ENCODE measurements around the gene C20orf173. TPM values are rescaled to one million over a fixed set of nuclear protein-coding genes. Genes with fewer than 3 reads are reported as not detected.

C20orf173 gene
- total and polyA plus RNA-seq, 7 donors, result not detected

DNA sequence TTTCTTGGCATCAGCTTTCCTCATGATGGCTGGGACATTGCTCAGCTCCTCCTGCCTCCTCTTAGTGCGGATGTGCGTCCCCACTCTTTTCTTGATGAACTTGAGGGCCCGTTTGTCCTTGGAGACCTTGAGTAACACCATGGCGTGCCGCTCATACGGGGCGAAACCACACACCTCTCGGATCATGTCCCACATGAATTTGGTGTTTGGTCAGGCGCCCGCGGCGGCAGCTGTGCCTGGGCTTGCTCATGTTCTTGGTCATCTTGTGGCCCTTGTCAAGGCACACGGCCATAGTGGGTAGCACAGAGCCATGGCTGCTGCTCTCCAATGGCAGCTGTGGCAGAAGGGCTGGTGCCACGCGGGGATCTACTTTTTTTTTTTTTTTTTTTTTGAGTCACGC lies 15.0 kb upstream of the C20orf173 start:
- Histone ChIP-seq H3K4me1 (peaks cover 10% of the 10 kb centered on the region), H3K36me3 (ENCODE audit: insufficient read depth in 1 of 2, low read depth in 1 of 2) (peaks cover 6 to 60% of the 10 kb centered on the region in 2 donors), H3K4me3 (no peak overlapping the region), H3K27me3 (ENCODE audit: insufficient read depth in 3 of 3, low read length in 2 of 3) (no peaks in the 10 kb centered on the region), H3K9me3 (no peaks in the 10 kb centered on the region), H3K27ac (no peak overlapping the region)
- TF ChIP-seq, protein P1, sequence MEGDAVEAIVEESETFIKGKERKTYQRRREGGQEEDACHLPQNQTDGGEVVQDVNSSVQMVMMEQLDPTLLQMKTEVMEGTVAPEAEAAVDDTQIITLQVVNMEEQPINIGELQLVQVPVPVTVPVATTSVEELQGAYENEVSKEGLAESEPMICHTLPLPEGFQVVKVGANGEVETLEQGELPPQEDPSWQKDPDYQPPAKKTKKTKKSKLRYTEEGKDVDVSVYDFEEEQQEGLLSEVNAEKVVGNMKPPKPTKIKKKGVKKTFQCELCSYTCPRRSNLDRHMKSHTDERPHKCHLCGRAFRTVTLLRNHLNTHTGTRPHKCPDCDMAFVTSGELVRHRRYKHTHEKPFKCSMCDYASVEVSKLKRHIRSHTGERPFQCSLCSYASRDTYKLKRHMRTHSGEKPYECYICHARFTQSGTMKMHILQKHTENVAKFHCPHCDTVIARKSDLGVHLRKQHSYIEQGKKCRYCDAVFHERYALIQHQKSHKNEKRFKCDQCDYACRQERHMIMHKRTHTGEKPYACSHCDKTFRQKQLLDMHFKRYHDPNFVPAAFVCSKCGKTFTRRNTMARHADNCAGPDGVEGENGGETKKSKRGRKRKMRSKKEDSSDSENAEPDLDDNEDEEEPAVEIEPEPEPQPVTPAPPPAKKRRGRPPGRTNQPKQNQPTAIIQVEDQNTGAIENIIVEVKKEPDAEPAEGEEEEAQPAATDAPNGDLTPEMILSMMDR (IDR thresholded peaks at IDR 0.05), result no peak
- peak in 1 of 2 donors; percentile 52 for DNase-seq
- 90 to 94% (median 92%) methylated on average over 15 to 16 of the region's 16 CpGs for WGBS, 3 donors
- ATAC-seq, result no peak
- intact Hi-C loops (cut with DNase I), result no loop called here

DNA sequence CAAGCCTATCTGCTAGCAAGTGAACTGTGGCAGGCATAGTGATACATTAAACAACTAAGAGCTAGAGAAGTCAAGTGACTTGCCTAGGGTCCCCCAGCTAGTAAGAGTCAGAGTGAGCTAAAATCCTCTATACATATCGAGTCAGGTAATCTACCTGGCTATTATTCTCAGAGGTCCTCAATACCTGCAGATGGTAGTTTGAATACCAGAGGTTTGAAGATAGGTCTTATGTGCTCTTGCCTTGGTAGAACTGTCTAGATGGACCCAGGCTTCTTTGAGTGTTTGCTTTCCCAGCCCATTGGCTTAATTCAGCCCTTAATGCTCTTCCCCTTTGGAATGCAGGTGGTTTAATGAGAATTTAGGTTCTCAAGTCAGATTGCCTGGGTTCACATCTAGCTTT lies 13.5 kb upstream of the C20orf173 start:
- Histone ChIP-seq H3K4me3 (no peak overlapping the region), H3K4me1 (peaks cover 10% of the 10 kb centered on the region), H3K27me3 (ENCODE audit: insufficient read depth in 3 of 3, low read length in 2 of 3) (no peaks in the 10 kb centered on the region), H3K9me3 (no peaks in the 10 kb centered on the region), H3K36me3 (ENCODE audit: insufficient read depth in 1 of 2, low read depth in 1 of 2) (peaks cover 0 to 45% of the 10 kb centered on the region in 2 donors), H3K27ac (no peak overlapping the region)
- intact Hi-C loops (cut with DNase I), result no loop called here
- 92 to 100% (median 94%) methylated on average over 1 of the region's 1 CpG for WGBS, 3 donors
- TF ChIP-seq, protein P1 (IDR thresholded peaks at IDR 0.05), result no peak
- no peak for DNase-seq
- no peak for ATAC-seq

DNA sequence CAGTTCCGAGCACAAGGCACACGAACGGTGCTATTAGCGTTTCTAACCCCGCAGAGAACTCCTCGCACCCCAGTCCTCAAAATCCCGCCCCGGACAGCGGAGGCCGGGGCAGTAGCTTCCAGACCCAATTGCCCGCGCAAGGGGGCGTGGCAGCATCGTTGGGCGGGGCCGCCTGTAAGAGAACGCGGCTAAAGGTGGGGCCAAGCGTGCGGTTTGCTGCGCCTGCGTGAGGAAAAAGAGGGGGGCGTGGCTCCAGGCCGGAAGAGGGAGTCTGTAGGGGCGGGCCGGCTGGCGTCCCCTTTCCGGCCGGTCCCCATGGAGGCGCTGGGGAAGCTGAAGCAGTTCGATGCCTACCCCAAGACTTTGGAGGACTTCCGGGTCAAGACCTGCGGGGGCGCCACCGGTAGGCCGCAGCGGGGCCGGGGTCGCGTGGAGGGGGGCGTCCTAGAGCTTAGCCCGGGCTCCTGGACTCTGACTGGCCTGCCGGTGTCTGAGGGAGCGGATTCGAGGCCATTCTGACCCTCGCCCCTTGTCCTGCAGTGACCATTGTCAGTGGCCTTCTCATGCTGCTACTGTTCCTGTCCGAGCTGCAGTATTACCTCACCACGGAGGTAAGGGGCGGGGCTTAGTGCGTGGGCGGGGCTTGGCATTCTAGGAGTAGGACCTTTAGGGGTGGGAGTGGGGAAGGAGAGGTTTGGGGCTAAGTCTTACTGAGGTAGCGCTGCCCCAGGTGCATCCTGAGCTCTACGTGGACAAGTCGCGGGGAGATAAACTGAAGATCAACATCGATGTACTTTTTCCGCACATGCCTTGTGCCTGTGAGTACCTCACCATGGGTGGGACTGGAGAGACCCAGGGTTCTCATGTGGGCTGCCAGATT lies 12.6 kb upstream of the C20orf173 start, which contains the start of gene ERGIC3:
TSS of gene ERGIC3 (plus strand) at position 296 of the 880 bp plus-strand sequence. CDS start at position 316, 20 bp downstream.
- peak; percentile 99 to 100 (median 100) for ATAC-seq
- H3K27me3 ChIP-seq (ENCODE audit: insufficient read depth in 3 of 3, low read length in 2 of 3), result no peaks in the 10 kb centered on the region
- DNase-seq, result peak; percentile 98 to 99
- H3K4me1 ChIP-seq, result peaks cover 10% of the 10 kb centered on the region
- 4 to 5% (median 5%) methylated on average over 50 to 57 of the region's 57 CpGs for WGBS, 3 donors
- TF ChIP-seq, protein P1 (IDR thresholded peaks at IDR 0.05), result no peak
- H3K27ac ChIP-seq, result peak within 1 kb of the TSS; percentile 85
- H3K36me3 ChIP-seq (ENCODE audit: insufficient read depth in 1 of 2, low read depth in 1 of 2), result peaks cover 0 to 37% of the 10 kb centered on the region in 2 donors
- intact Hi-C loops (cut with DNase I), result no loop called here
- H3K4me3 ChIP-seq, result peak within 1 kb of the TSS; percentile 96
- H3K9me3 ChIP-seq, result no peaks in the 10 kb centered on the region

DNA sequence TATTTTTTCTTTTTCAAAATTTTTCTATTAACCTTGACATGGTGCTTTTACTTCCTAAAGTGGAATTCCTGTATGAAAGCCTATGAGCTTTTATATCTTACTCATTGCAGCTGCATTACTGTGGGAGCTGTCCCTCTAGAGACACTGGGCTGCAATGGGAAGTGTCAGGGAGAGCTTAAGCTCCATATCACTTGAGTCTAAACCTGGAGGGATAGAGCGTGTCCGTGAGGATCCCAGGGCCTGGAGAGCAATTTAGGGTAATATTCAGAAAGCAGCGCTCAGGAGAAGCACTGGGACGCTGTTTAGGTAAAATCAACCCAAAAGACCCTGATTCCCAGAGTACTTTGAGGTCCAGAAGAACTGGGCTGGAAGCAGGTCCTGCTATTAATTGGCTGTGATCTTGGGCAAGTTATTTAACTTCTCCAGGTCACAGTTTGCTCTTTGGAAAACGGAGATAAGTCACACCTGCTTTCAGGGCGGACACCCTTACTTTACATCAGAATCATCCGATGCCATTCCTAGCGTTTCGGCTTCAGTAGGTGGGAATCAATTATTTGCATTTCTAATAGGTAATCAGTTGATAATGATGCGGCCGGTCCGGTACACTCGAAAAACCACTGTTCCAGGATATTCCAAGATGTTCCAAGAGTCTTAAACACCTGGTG lies 11.8 kb upstream of the C20orf173 start:
- H3K36me3 ChIP-seq (ENCODE audit: insufficient read depth in 1 of 2, low read depth in 1 of 2), result peaks cover 0 to 29% of the 10 kb centered on the region in 2 donors
- H3K27me3 ChIP-seq (ENCODE audit: insufficient read depth in 3 of 3, low read length in 2 of 3), result no peaks in the 10 kb centered on the region
- intact Hi-C loops (cut with DNase I), result no loop called here
- no peak for ATAC-seq
- 28 to 31% (median 30%) methylated on average over 13 of the region's 13 CpGs for WGBS, 3 donors
- peak overlapping the region; percentile 96 for H3K4me3 ChIP-seq
- H3K9me3 ChIP-seq, result no peaks in the 10 kb centered on the region
- peak overlapping the region; percentile 85 for H3K27ac ChIP-seq
- H3K4me1 ChIP-seq, result peaks cover 10% of the 10 kb centered on the region
- no peak for DNase-seq
- TF ChIP-seq, protein P1 (IDR thresholded peaks at IDR 0.05), result no peak

Data from psoas muscle (tissue), 8 donors.